ENCODE data around the gene NCOA4. TPM values are rescaled to one million over a fixed set of nuclear protein-coding genes. Genes with fewer than 3 reads are reported as not detected.

NCOA4 gene
- 82.5 to 110 TPM (median 86.3 TPM) in 5 replicates for total RNA-seq (2022; extraction: Qiagen RNA extraction)

DNA sequence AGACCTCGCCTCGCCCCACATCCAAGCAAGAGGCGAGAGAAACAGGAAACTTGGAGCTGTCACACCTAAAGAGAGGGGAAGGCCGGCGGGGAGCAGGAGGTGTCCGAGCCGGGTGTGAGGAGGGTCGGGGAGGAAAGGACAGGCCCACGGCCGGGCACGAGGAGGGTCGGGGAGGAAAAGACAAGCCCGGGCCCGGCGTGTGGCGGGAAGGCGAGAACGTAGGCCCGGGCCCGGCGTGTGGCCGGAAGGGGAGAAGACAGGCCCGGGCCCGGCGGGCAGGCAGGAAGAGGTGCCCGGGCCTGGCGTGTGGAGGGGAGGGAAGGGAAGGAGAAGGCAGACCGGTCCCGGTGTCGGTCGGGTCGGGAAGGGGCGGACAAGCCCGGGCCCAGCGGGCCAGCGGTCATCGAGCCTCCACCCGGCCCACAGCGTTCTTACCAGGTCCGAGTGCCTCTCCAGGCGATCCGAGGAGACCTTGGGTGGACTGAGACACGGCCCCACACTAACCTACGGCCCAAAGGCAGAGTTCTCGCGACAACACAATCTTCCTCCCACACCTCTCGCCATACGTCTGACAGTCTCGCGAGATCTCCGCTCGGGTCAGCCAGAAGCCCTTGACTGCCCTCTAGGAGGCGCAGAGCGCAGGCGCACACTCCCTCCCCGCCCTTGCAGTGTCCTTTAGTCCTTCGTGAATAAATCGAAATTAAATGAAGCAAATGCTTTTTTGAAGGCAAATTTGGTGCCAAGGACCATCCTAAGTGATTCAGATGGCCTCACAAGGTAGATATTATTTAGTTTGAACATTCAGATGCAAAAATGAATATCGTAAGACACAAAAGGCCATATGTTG is at the start of gene NCOA4:
TSS of gene NCOA4 (minus strand) at position 533 of the 847 bp plus-strand sequence. CDS start 13,943 bp downstream, outside the sequence.

DNA sequence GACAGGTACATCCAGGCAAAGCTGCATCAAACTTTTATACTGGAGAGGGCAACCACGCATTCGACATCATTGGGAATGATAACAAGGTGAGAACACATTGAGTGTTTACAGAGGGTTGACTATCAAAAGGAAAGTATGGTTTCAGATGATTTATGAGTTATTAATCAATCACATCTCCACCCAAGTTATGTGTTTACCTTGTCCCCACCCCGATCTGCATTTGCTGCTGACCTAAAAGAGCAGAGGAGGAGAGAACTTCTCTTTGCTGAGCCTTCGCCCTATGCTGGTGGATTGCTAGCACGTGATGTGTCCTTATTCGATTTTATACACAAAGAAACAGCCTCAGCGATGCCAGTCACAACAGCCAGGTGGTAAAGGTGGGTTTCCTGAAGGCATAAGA is 15.8 kb upstream of the NCOA4 start, which contains the start of gene MSMB:
TSS of gene MSMB (minus strand) at position 9 of the 400 bp plus-strand sequence. CDS start 32 bp downstream, outside the sequence.

GRCh38 chr10:45972106-45972812 is 58.2 kb downstream of the NCOA4 start, which contains the start of gene TIMM23:
Gene TIMM23 (plus strand): TSS chr10:45972489. CDS start chr10:45972625, 136 bp downstream.

Other genes starting within 250 kb of the NCOA4 start
- gene AGAP4, start 183.1 kb downstream of the NCOA4 start, total RNA-seq (2022; extraction: Qiagen RNA extraction) = 6.3 to 9.0 TPM (median 7.7 TPM) in 5 replicates
- gene TIMM23, start 58.1 kb downstream of the NCOA4 start, total RNA-seq (2022; extraction: Qiagen RNA extraction) = 147 to 159 TPM (median 154 TPM) in 5 replicates
- gene MSMB, start 15.6 kb upstream of the NCOA4 start, total RNA-seq (2022; extraction: Qiagen RNA extraction) = not detected in 5 replicates